Heart right ventricle (tissue), 16 donors: ENCODE measurements around the gene LRG1. TPM values are rescaled to one million over a fixed set of nuclear protein-coding genes. Genes with fewer than 3 reads are reported as not detected.

Source experiments
- ATAC-seq, 8 donors: fragments of 200-7000 bp; cut with Tn5 transposase; one replicate each; pipeline ENCODE4 v1.9.1; 2020; ENCODE audit warnings: mild to moderate bottlenecking in 8 of 8, moderate library complexity in 8 of 8, moderate number of reproducible peaks in 1 of 8
- DNase-seq, 2 donors: peaks; one replicate each; pipeline ENCODE4 v3.0.0-alpha.2; 2020
- H3K27ac ChIP-seq, 10 donors: fragments of 200-600 bp; sonication (generic) in 2 of 10; one replicate each; pipeline versions ENCODE4 v1.5.0 to v1.8.0; 2020 to 2022; ENCODE audit warnings: mild to moderate bottlenecking in 3 of 10
- H3K27me3 ChIP-seq, 7 donors: fragments of 200-600 bp; one replicate each; pipeline ENCODE4 v1.8.0; 2021 to 2022; ENCODE audit warnings: mild to moderate bottlenecking in 2 of 7
- H3K36me3 ChIP-seq, 9 donors: fragments of 200-600 bp; sonication (generic) in 1 of 9; one replicate each; pipeline versions ENCODE4 v1.5.0 to v1.8.0; 2020 to 2022; ENCODE audit warnings: mild to moderate bottlenecking in 2 of 9
- H3K4me1 ChIP-seq, 9 donors: fragments of 200-600 bp; sonication (generic) in 1 of 9; one replicate each; pipeline versions ENCODE4 v1.5.0 to v1.8.0; 2020 to 2022; ENCODE audit warnings: mild to moderate bottlenecking in 4 of 9
- H3K4me3 ChIP-seq, 10 donors: fragments of 200-600 bp; sonication (generic) in 2 of 10; one replicate each; pipeline versions ENCODE4 v1.5.0 to v1.8.0; 2020 to 2022; ENCODE audit warnings: mild to moderate bottlenecking in 7 of 10, moderate library complexity in 2 of 10
- H3K9me3 ChIP-seq, 11 donors: fragments of 200-600 bp in 10 of 11; sonication (generic) in 2 of 11; one replicate each; pipeline versions ENCODE4 v1.5.0 to v1.8.0; 2013 to 2022; ENCODE audit warnings: mild to moderate bottlenecking in 2 of 11, control low read depth in 1 of 11, moderate library complexity in 1 of 11
- WGBS, 2 donors: extraction: QIAGEN DNeasy Blood & Tissue Kit; methylation state at CpG; one replicate each; pipeline ENCODE4 v1.1.7; 2013; ENCODE audit warnings: inconsistent platforms in 1 of 2; 5-methylcytosine and 5-hydroxymethylcytosine counted together
- intact Hi-C, 10 donors: fragments of 100-400 bp; cut with DNase I; formaldehyde crosslinking; loops; one replicate each; pipeline versions ENCODE4 v1.11.1 to v1.14.2; 2022
- polyA plus RNA-seq, 2 donors: library from polyadenylated mRNA; stranded (reverse); fragments of 200-250 nt; gene quantifications; one replicate each; pipeline ENCODE4 v1.2.3, GENCODE V29; 2013
- total RNA-seq, 10 donors: library from RNA; stranded (reverse); fragmentation: NEBNext Ultra II Directional in 3 of 10; extraction: Animal tissue kit (Norgen Biotek cat#: 25700) in 3 of 10; gene quantifications; one replicate each; pipeline versions ENCODE4 v1.2.1 to v1.2.4, GENCODE V29; 2021 to 2023
- TF ChIP-seq, protein P1 (sequence below), 9 donors: fragments of 200-600 bp; sonication (generic) in 2 of 9; IDR thresholded peaks; one replicate each; pipeline versions ENCODE4 v1.5.0 to v1.8.0; 2021 to 2022; ENCODE audit warnings: antibody characterized with exemption in 9 of 9, mild to moderate bottlenecking in 5 of 9, moderate library complexity in 1 of 9
- donor health status: Arrhythmogenic right ventricular cardiomyopathy.
- donor health status: ischemic (EF 13 %, LVEDD 7.1; RV severe dilation, severe dysfunction).
- donor health status: healthy with polysubstance abuse.
- donor health status: DM: no; HTN: yes; CAD: no.
- donor health status: DM: no; HTN: no; CAD: no.
- donor health status: ischemic (EF 25% LVEDD 6.9; RV normal size, moderate dysfunction).
- donor health status: ischemic (EF 25% LVEDD 5.7; RV mildly dilated, moderate dysfunction).
- donor health status: healthy.
- donor health status: DM: yes; HTN: yes; CAD: no.
- donor health status: Ischemic cardiomyopathy.
- donor health status: ischemic (EF 35%, LVEDD 5.7; RV mildly dilated, moderate dysfunction).
- donor health status: nonischemic (EF 11% LVEDD 7.7; RV severe dilation, severe dysfunction).
- donor health status: DM: yes; HTN: yes; CAD: no.
- donor health status: PGD.
- donor health status: ischemic (EF 29% LVEDD 5.4; RV normal size, mild dysfunction).
- donor health status: nonischemic (EF 23%, LVEDD 6.1; RV moderate dilation, normal function).

Gene LRG1
- total and polyA plus RNA-seq, 12 donors = 0.06 to 1.3 (median 0.29) TPM

DNA sequence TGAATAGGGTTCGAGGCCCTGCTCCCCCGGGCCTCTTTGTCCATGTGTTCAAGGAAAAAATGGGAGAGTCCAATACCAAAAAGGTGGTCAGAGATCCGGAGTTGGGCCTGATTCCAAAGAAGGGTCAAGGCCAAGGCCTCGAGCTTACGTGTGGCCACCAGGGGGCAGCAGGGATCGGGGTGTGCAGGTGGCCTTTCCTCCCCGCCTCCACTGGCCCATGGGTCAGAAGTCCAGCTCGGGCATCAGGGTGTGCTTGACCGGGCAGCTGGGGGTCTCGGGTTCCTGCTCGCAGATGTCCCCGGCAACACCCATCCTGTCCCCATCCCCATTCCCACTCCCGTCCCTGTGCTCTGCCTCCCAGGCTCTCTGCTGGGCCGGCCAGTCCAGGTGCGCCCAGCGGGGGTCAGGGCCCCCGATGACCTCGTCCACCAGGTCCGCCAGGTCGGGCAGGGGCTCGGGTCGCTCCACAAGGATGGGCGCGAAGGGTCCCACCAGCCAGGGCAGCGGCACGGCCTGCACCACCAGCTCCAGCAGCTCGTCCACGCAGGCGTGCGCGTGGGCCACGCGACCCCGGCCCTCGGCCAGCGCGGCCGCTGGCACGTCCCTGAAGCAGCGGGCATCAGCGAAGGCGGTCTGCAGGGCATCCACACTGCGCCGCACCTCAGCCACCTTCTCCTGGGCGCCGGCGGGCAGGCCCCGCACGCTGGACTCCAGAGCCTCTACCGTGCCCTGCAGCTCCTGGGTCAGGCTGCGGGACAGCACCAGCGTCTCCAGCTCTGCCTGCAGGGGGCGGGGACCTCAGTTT lies 16.3 kb downstream of the LRG1 start:
- peak in 1 of 8 donors; percentile 2 for ATAC-seq
- H3K4me3 ChIP-seq = no peak overlapping the region
- DNase-seq = peak in 1 of 2 donors; percentile 60
- intact Hi-C loops = loop anchor here in 3 of 10 donors (10.0 kb wide), 2 partner anchors 249 to 259 kb away; partner anchors contain the start of gene SHD (in 1 of the 3)
- TF ChIP-seq, protein P1, sequence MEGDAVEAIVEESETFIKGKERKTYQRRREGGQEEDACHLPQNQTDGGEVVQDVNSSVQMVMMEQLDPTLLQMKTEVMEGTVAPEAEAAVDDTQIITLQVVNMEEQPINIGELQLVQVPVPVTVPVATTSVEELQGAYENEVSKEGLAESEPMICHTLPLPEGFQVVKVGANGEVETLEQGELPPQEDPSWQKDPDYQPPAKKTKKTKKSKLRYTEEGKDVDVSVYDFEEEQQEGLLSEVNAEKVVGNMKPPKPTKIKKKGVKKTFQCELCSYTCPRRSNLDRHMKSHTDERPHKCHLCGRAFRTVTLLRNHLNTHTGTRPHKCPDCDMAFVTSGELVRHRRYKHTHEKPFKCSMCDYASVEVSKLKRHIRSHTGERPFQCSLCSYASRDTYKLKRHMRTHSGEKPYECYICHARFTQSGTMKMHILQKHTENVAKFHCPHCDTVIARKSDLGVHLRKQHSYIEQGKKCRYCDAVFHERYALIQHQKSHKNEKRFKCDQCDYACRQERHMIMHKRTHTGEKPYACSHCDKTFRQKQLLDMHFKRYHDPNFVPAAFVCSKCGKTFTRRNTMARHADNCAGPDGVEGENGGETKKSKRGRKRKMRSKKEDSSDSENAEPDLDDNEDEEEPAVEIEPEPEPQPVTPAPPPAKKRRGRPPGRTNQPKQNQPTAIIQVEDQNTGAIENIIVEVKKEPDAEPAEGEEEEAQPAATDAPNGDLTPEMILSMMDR (IDR thresholded peaks at IDR 0.05) = peak; percentile 41 to 69 (median 65)
- H3K4me1 ChIP-seq = peaks cover 8 to 26% (median 14%) of the 10 kb centered on the region in 9 donors
- H3K27ac ChIP-seq = no peak overlapping the region
- H3K27me3 ChIP-seq = no peaks in the 10 kb centered on the region
- WGBS, 2 donors = 77 to 78% methylated on average over 53 of the region's 53 CpGs
- no peaks in the 10 kb centered on the region for H3K9me3 ChIP-seq
- no peaks in the 10 kb centered on the region for H3K36me3 ChIP-seq

- ATAC-seq (no peak), DNase-seq (no peak)
- Histone ChIP-seq H3K36me3 (no peaks in the 10 kb centered on the region), H3K4me3 (no peak overlapping the region), H3K27ac (no peak overlapping the region), H3K4me1 (peaks cover 9 to 27% (median 15%) of the 10 kb centered on the region in 9 donors), H3K9me3 (no peaks in the 10 kb centered on the region), H3K27me3 (no peaks in the 10 kb centered on the region)
- TF ChIP-seq, protein P1 (IDR thresholded peaks at IDR 0.05) = no peak
- intact Hi-C loops = loop anchor here in 3 of 10 donors (10.0 kb wide), 2 partner anchors 248 to 258 kb away; partner anchors contain the start of gene SHD (in 1 of the 3)
- 87 to 89% methylated on average over 15 of the region's 15 CpGs for WGBS, 2 donors
These were observed 17.4 kb downstream of the LRG1 start for GRCh38 chr19:4522291-4523002.

DNA sequence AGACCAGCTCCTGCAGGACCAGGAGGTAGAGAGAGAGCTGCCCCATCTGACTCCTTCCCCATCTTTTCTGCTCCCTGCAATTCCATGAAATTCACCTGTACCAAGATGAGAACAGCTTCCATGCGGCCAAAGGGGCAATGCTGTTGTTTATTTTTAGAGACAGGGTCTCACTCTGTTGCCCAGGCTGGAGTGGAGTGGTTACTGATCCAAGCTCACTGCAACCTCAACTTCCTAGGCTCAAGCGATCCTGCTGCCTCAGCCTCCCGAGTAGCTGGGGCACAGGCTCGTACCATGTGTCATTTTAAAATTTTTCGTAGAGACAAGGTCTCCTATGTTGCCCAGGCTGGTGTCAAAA lies 18.0 kb downstream of the LRG1 start:
- TF ChIP-seq, protein P1 (IDR thresholded peaks at IDR 0.05) = no peak

GRCh38 chr19:4521170-4521887 lies 18.5 kb downstream of the LRG1 start:
- DNase-seq (no peak), ATAC-seq (no peak)
- Histone ChIP-seq H3K9me3 (no peaks in the 10 kb centered on the region), H3K27ac (peak overlapping the region in 1 of 10 donors; percentile 93), H3K27me3 (no peaks in the 10 kb centered on the region), H3K4me3 (no peak overlapping the region), H3K4me1 (peaks cover 9 to 32% (median 19%) of the 10 kb centered on the region in 9 donors), H3K36me3 (peaks cover 0 to under 1% (median 0%) of the 10 kb centered on the region in 9 donors)
- intact Hi-C loops = loop anchor here in 3 of 10 donors (10.0 kb wide), 2 partner anchors 247 to 257 kb away; partner anchors contain the start of gene SHD (in 1 of the 3)
- 75 to 84% methylated on average over 11 of the region's 11 CpGs for WGBS, 2 donors
- TF ChIP-seq, protein P1 (IDR thresholded peaks at IDR 0.05) = no peak

More for the DNA sequence above, 18.0 kb downstream of the LRG1 start:
- Histone ChIP-seq H3K27ac (no peak overlapping the region), H3K4me3 (no peak overlapping the region), H3K27me3 (no peaks in the 10 kb centered on the region), H3K4me1 (peaks cover 9 to 27% (median 15%) of the 10 kb centered on the region in 9 donors), H3K9me3 (no peaks in the 10 kb centered on the region), H3K36me3 (no peaks in the 10 kb centered on the region)
- DNase-seq (no peak), ATAC-seq (no peak)
- WGBS, 2 donors = 85 to 91% methylated on average over 5 of the region's 5 CpGs
- intact Hi-C loops = loop anchor here in 3 of 10 donors (10.0 kb wide), 2 partner anchors 247 to 257 kb away; partner anchors contain the start of gene SHD (in 1 of the 3)
